GM21390 (cell line): ENCODE results near the gene BMF.
A peak's percentile ranks its signal among the peaks of the same experiment; 100 is the strongest.
"Not testable (repeated sequence)": the region's sequence is repeated elsewhere in the genome, so short reads cannot be mapped to it uniquely, and the experiment has no call there.

Source experiments
- ATAC-seq: cut with Tn5 transposase; IDR thresholded peaks from one replicate; pipeline ENCODE4 v1.9.1; 2021; ENCODE audit not compliant: unreplicated experiment

BMF gene

DNA sequence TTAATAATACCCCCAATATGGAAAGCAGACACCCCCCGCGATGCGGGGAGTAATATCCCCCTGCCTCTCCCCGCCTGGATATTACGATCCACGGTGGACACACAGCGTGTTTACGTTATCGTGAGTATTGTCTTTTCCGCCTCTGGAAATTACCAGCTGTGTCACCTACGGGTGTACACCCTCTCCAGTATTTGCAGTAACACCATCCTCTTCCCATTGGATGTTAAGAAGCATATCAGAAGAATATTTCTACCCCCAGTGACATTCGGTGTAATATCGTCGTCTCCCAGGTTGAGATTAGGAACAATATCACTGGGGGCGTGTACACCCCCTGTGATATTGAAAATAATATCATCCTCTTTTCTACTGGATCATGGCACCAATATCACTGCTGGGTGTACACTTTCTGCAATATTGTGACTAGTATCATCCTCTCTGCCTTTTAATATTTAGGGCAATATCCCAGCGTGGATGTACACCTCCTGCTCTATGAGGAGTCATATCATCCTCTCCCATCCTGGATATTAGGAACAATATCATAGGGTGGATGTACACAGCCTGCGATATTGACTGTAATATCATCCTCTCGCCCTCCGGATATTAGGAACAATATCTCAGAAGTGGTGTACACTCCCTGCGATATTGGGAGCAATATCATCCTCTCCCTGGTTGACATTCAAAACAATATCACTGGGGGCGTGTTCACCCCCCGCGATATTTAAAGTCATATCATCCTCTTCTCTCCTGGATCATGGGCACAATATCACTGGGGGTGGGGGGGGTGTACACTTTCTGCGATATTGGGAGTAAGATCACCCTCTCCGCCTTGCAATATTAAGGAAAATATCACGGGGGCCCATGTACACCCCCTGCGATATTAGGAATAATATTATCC lies 20.3 kb upstream of the BMF start:
- ATAC-seq = no peak

DNA sequence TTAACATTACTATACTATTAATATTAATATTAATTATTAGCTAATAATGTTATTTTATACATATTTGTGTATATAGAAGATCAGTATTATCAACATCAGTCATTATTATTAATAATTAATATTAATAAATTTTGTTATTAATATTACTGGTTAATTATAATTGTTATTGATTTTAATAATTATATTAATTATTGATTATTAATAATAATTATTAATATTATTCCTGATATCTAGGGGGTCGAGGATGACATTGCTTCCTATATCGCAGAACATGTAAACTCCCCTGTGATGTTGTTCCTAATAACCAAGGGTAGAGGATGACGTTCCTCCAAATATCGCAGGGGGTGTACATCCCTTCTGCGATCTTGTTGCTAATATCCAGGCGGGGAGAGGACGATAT lies 17.3 kb upstream of the BMF start:
- no peak for ATAC-seq

DNA sequence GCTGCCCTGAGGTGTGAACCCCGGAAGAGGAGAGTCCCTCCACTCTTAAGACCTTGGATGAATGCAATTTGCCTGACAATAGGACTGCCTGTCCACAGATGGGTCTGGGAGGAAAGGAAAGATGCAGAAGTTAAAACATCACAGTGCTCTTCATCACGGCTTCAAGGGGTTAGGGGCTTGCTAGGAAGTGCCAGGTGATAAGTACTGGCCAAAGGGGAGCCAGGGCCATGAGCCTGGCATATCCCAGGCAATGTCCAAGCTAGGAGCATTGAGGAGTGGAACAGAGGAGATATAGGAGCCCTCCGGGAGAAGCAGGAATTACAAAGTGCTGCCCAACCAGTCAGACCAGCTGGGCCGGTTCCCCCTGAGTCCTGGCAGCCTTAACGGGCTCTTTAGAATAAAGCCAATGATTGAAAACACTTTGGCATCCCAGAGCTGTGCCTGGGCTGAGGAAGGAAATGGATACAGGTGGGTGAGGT lies 16.2 kb upstream of the BMF start:
- ATAC-seq = not testable (repeated sequence)

DNA sequence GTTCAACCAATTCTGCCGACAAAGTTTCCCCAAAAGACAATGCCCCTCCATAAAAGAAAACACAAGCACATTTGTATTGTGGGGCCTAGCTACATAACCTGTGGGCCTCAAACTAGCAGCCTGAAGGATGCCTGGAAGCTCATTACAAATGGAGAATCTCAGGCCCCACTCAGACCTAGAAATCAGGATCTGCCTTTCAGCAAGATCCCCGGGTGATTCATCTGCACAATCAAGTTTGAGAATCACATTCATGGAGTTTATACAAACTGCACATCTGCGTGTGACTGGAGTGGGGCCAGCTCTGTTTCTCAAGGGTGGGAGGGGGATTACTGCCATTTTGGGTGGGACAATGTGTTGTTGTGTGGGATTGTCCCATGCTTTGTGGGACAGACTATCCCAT lies 15.7 kb upstream of the BMF start:
- ATAC-seq = not testable (repeated sequence)

DNA sequence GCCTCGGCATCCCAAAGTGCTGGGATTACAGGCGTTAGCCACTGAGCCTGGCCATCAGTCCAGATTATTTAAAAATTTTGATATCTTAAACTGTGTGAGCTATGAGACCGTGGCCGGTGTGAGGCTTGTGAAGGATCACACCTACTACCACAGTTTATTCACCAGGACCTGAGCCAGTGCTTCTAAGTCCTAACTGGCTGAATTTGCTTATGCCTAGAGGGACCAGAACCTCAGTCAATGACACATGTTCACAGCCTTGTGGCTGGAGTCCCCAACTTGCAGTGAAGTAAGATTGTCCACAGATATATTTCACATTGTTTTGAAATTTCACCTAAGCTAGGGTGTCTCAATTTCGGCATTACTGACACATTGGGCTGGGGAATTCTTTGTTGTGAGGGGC lies 15.2 kb upstream of the BMF start:
- not testable (repeated sequence) for ATAC-seq

DNA sequence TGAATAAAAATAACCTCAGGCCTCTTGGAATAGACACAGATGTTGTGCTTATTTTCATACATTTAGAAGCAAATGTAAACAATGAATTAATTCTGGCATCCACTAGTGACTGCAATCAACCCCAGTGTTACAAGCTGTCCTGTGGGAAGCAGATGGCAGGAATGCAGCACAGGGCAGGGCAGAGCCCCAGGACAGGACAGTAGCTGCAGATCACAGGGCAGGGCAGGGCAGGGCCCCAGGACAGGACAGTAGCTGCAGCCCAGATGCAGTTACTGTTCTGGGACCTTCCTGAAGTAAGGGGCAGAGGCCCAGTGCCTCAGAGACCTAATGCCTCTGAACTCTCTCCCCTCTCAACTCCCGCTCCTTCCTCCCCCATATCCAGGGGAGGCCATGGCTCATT lies 14.3 kb upstream of the BMF start:
- not testable (repeated sequence) for ATAC-seq

- no peak for ATAC-seq
Observed at GRCh38 chr15:40121911-40122638, 13.4 kb upstream of the BMF start.

- ATAC-seq = no peak
Observed at GRCh38 chr15:40118473-40118872, 9.8 kb upstream of the BMF start.

GRCh38 chr15:40115670-40116093 lies 7.0 kb upstream of the BMF start:
- ATAC-seq = peak; percentile 95

- not testable (repeated sequence) for ATAC-seq
Observed at GRCh38 chr15:40115106-40115505, 6.4 kb upstream of the BMF start.

GRCh38 chr15:40114218-40114617 lies 5.5 kb upstream of the BMF start:
- ATAC-seq = no peak

GRCh38 chr15:40112789-40113188 lies 4.1 kb upstream of the BMF start:
- no peak for ATAC-seq

GRCh38 chr15:40111888-40112287 lies 3.2 kb upstream of the BMF start:
- ATAC-seq = no peak

DNA sequence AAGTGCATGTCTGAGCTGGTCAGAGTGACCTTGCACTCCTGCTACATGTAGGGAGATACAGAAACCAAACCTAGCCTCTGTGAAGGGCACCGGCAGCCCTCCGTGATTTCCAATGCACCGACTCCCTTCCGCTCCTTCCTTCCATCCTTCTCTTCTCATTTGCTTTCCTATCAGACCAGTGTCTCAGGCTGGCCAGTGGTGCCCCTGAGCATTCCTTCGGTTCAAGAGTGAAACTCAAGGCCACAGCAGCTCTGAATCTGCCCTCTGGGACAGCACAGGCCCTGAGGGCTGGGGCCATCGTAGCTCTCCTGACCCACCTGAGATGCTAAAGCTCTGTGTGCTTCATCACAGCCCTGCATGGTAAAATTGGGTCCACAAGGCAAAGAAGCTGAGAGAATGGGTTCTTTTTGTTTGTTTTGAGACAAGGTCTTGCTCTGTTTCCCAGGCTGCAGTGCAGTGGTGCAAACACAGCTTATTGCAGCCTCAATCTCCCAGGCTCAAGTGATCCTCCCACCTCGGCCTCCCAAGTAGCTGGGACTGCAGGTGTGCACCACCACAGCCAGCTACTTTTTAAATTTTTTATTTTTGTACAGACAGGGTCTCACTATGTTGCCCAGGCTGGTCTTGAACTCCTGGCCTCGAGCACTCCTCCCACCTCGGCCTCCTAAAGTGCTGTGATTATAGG lies 2.3 kb upstream of the BMF start:
- ATAC-seq = no peak

DNA sequence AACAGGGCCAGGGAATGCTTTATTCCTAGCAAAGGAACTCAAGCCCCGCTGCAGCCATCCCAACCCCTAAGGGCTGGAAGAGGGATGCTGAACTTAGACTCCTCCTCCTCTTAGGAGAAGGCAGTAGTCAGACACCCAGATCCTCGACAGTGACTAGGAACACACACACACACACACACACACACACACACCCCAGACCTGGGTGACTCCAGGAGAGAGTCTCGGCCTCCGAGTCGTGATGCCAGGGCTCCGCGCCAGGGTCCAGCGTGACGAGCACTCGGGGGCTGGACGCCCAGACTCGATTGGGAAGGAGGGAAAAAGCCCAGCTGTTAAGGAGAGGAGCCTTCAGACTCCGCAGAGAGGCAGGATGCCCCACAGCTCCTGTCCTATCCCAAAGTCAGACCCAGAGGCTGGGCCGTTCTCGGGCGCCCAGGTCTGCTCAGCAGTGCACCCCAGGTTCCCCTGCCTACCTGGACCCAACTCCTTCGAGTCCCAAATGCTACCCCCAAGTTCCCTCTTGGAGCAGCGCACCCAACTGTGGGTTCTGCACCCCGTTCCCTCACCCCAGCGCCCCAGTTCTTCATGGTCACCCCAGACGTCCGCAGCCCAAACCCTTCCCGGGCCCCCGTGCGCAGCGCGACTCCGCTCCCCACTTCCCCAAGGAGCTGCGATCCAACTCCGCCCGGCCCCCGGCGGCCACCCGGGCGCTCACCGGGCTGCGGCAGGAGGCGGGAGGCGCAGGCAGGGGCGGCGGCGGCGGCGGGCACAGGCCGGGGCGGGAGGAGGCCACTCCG lies 421 bp downstream of the BMF start:
- peak; percentile 2 for ATAC-seq

- ATAC-seq = peak; percentile 42
Observed at GRCh38 chr15:40106203-40107161, 2.2 kb downstream of the BMF start.

- peak; percentile 18 for ATAC-seq
Observed at GRCh38 chr15:40105517-40106202, 3.0 kb downstream of the BMF start.

DNA sequence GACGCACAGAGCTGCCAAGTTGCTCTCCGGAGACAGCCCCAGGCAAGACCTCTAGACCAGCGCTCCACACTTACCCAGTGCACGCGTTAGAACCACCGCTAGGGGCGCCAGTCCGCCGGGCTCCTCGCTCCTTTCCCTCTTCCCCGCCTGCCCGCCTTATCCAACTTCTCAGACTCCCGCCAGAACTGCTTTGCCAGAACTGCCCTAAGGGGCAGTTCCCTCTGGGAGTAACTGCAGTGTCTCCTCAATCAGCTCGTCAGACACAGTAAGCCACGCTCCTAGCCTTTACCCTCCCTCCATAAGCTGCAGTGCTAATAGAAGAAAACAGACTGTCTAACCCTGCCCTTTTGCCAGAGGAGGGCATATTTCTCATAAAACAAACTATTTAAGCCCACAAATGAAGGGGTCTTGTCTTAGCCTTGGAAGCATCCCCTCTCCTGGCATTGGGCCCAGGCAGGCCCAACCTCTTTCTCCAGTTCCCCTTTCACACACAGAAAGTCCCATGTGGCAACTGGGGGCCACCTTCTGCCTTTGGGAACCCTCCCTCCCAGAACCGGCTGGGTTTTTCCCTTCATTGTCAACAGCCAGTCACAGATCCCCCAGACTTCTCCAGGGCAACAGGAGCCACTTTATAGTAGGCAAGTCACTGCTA lies 3.7 kb downstream of the BMF start:
- ATAC-seq = no peak
